ENCODE data around the gene LGALS9C. TPM values are rescaled to one million over a fixed set of nuclear protein-coding genes. Genes with fewer than 3 reads are reported as not detected.

Gene LGALS9C
- total RNA-seq (2022; extraction: Qiagen RNA extraction) = 0.03 TPM in 1 of 5 replicates, not detected in the others

GRCh38 chr17:18476508-18477308 is at the start of gene LGALS9C:
Gene LGALS9C, plus strand, starts transcription at chr17:18476789. Its CDS starts 66 bp downstream, at chr17:18476855.

Other genes starting within 250 kb of the LGALS9C start
- 232 to 268 TPM (median 246 TPM) in 5 replicates for gene FLII, start 218.1 kb upstream of the LGALS9C start, total RNA-seq (2022; extraction: Qiagen RNA extraction)
- gene MIEF2, start 216.1 kb upstream of the LGALS9C start, total RNA-seq (2022; extraction: Qiagen RNA extraction) = 6.4 to 12.9 TPM (median 10.7 TPM) in 5 replicates
- 33.1 to 41.3 TPM (median 36.1 TPM) in 5 replicates for gene TOP3A, start 161.8 kb upstream of the LGALS9C start, total RNA-seq (2022; extraction: Qiagen RNA extraction)
- 14.6 to 17.0 TPM (median 16.6 TPM) in 5 replicates for gene SMCR8, start 161.5 kb upstream of the LGALS9C start, total RNA-seq (2022; extraction: Qiagen RNA extraction)
- gene SHMT1, start 113.2 kb upstream of the LGALS9C start, total RNA-seq (2022; extraction: Qiagen RNA extraction) = 39.0 to 48.9 TPM (median 45.2 TPM) in 5 replicates
- not detected in 5 replicates for gene EVPLL, start 99.0 kb upstream of the LGALS9C start, total RNA-seq (2022; extraction: Qiagen RNA extraction)
- gene TBC1D28, start 167.6 kb downstream of the LGALS9C start, total RNA-seq (2022; extraction: Qiagen RNA extraction) = not detected in 5 replicates
- 3.0 to 4.9 TPM (median 4.4 TPM) in 5 replicates for gene FOXO3B, start 205.5 kb downstream of the LGALS9C start, total RNA-seq (2022; extraction: Qiagen RNA extraction)

Measured in A549 treated with CORT108297 at 1 μM for 4 hours (cell line).